ENCODE measurements around the gene DRC7.

DNA sequence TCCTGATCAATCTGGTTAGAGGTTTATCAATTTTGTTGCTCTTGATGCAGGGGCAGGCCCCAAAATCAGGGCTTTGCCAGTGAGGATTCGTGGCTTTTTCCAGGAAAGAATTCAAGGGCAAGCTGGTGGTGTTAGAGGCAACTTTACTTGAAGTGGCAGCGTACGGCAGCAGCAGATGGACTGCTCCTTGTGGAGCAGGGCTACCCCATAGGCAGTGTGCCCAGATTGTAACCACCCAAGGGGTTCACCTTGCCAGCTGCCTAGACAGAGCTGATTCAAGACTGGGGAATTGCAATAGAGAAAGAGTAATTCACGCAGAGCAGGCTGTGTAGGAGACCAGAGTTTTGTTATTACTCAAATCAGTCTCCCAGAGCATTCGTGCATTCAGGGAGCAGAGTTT is 16.7 kb downstream of the DRC7 start:
- TF ChIP-seq EZH2 (IDR thresholded peaks at IDR 0.05; ENCODE audit: insufficient read depth, poor library complexity, severe bottlenecking) (no peak), EZH2phosphoT487 (IDR thresholded peaks at IDR 0.05; ENCODE audit: insufficient read depth, low read depth) (no peak)

Data from GM23248 (cell line).